ENCODE measurements around the gene FARP1.

DNA sequence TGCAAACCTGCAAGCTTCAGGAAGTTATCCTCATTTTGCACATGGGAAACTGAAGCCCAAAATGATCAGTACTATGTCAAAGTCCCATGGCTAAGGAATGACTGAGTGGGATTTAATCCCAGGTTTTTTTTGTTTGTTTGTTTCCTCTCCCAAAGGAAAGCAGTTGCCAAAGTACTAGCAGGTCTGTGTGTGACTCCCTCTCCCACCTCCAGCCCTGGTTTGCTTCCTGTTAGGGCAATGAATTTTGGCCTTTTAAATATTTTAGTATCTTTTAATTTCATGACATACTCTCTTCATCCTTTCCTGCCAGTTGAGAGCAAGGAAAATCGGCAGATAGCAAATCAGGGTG is 168.3 kb downstream of the FARP1 start:
- TF ChIP-seq POLR2A (IDR thresholded peaks at IDR 0.05), result no peak
- TF ChIP-seq, protein P1, sequence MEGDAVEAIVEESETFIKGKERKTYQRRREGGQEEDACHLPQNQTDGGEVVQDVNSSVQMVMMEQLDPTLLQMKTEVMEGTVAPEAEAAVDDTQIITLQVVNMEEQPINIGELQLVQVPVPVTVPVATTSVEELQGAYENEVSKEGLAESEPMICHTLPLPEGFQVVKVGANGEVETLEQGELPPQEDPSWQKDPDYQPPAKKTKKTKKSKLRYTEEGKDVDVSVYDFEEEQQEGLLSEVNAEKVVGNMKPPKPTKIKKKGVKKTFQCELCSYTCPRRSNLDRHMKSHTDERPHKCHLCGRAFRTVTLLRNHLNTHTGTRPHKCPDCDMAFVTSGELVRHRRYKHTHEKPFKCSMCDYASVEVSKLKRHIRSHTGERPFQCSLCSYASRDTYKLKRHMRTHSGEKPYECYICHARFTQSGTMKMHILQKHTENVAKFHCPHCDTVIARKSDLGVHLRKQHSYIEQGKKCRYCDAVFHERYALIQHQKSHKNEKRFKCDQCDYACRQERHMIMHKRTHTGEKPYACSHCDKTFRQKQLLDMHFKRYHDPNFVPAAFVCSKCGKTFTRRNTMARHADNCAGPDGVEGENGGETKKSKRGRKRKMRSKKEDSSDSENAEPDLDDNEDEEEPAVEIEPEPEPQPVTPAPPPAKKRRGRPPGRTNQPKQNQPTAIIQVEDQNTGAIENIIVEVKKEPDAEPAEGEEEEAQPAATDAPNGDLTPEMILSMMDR (IDR thresholded peaks at IDR 0.05), result no peak
